Measurements from ENCODE around the gene UBAC1.

DNA sequence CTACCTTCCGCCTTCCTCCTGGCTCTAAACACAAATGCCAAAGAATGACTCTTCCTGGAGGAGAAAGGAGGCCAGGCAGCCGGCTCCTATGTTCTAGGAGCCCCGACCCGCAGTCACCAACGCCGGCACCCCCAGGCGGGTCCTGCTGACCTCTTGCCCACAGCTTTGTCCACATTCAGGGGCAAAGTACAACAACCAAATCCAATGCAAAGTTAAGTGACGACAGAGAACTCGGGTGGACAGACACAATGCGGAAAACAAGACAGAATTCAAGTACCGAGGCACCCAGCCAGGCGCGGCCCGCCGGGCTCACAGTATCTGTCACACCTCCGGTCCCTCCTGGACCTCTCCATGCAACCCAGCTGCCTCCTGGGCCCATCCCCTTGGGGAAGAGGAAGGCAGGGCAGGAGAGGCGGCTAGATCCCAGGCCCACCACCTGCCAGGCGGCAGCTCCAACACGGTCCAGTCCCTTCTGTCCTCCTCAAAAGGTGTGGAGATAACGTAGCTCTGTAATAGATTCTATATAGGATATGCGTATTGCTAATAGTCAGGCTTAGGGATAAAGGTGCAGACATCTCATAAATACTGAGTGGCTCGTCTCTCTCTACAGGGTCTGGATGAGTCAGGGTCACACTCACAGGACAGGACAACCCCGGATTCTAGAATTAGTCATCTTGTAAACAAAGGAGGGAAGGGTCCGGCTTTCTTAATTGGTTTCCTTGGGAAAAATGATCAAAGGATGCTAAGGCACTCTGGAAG, 46.9 kb upstream of the UBAC1 start:
- no peak for TF ChIP-seq MXI1 (IDR thresholded peaks at IDR 0.05; ENCODE audit: low read depth, low read length)
- TF ChIP-seq CTCF (IDR thresholded peaks at IDR 0.05), result no peak
- no peak for TF ChIP-seq EZH2phosphoT487 (IDR thresholded peaks at IDR 0.05; ENCODE audit: borderline replicate concordance, low read depth)
- TF ChIP-seq GATA2 (CRISPR knock-in tag; IDR thresholded peaks at IDR 0.05), result no peak
- no peak for TF ChIP-seq FOXJ3 (CRISPR knock-in tag; IDR thresholded peaks at IDR 0.05)
- no peak for TF ChIP-seq POLR2AphosphoS5 (IDR thresholded peaks at IDR 0.05; ENCODE audit: low read depth, low read length)
- TF ChIP-seq USF1 (IDR thresholded peaks at IDR 0.05; ENCODE audit: borderline replicate concordance, low read depth), result no peak
- no peak for TF ChIP-seq YY1 (IDR thresholded peaks at IDR 0.05; ENCODE audit: low read depth)
- TF ChIP-seq USF2 (IDR thresholded peaks at IDR 0.05; ENCODE audit: borderline replicate concordance, low read depth, low read length), result no peak
- no peak for TF ChIP-seq JUND (IDR thresholded peaks at IDR 0.05)
- TF ChIP-seq, protein P1, sequence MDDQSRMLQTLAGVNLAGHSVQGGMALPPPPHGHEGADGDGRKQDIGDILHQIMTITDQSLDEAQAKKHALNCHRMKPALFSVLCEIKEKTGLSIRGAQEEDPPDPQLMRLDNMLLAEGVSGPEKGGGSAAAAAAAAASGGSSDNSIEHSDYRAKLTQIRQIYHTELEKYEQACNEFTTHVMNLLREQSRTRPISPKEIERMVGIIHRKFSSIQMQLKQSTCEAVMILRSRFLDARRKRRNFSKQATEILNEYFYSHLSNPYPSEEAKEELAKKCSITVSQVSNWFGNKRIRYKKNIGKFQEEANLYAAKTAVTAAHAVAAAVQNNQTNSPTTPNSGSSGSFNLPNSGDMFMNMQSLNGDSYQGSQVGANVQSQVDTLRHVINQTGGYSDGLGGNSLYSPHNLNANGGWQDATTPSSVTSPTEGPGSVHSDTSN (IDR thresholded peaks at IDR 0.05), result no peak
- no peak for TF ChIP-seq CHD2 (IDR thresholded peaks at IDR 0.05; ENCODE audit: low read length, partially characterized antibody)
- TF ChIP-seq FOXM1 (IDR thresholded peaks at IDR 0.05; ENCODE audit: low read depth), result no peak

All from SK-N-SH (cell line).